Measurements from ENCODE around the gene BEGAIN. TPM values are rescaled to one million over a fixed set of nuclear protein-coding genes. Genes with fewer than 3 reads are reported as not detected.

BEGAIN gene
- total RNA-seq, 1 donor from 2014 or later = 7.0 TPM

GRCh38 chr14:100558966-100559365 is 28.3 kb downstream of the BEGAIN start:
- H3K36me3 Mint-ChIP-seq (ENCODE audit: unreplicated experiment) = no peaks in the 10 kb centered on the region
- H3K27me3 Mint-ChIP-seq (ENCODE audit: unreplicated experiment) = peaks cover 9% of the 10 kb centered on the region
- H3K9me3 Mint-ChIP-seq (ENCODE audit: unreplicated experiment) = no peaks in the 10 kb centered on the region
- no peak for TF ChIP-seq CTCF (IDR thresholded peaks at IDR 0.05)
- DNase-seq (ENCODE audit: extremely low spot score, unreplicated experiment) = no peak
- H3K27ac Mint-ChIP-seq (ENCODE audit: unreplicated experiment) = no peak overlapping the region
- H3K4me1 Mint-ChIP-seq (ENCODE audit: unreplicated experiment) = peaks cover 7% of the 10 kb centered on the region
- no peak overlapping the region for H3K4me3 Mint-ChIP-seq (ENCODE audit: unreplicated experiment)

- Mint-ChIP-seq H3K4me3 (ENCODE audit: unreplicated experiment) (no peak overlapping the region), H3K36me3 (ENCODE audit: unreplicated experiment) (no peaks in the 10 kb centered on the region), H3K27ac (ENCODE audit: unreplicated experiment) (no peak overlapping the region), H3K4me1 (ENCODE audit: unreplicated experiment) (peaks cover 7% of the 10 kb centered on the region), H3K9me3 (ENCODE audit: unreplicated experiment) (no peaks in the 10 kb centered on the region), H3K27me3 (ENCODE audit: unreplicated experiment) (peaks cover 3% of the 10 kb centered on the region)
- DNase-seq (ENCODE audit: extremely low spot score, unreplicated experiment) = no peak
- no peak for TF ChIP-seq CTCF (IDR thresholded peaks at IDR 0.05)
Observed at GRCh38 chr14:100558226-100558625, 29.0 kb downstream of the BEGAIN start.

- peaks cover 7% of the 10 kb centered on the region for H3K4me1 Mint-ChIP-seq (ENCODE audit: unreplicated experiment)
- no peaks in the 10 kb centered on the region for H3K36me3 Mint-ChIP-seq (ENCODE audit: unreplicated experiment)
- no peak for TF ChIP-seq CTCF (IDR thresholded peaks at IDR 0.05)
- no peaks in the 10 kb centered on the region for H3K9me3 Mint-ChIP-seq (ENCODE audit: unreplicated experiment)
- no peak overlapping the region for H3K27ac Mint-ChIP-seq (ENCODE audit: unreplicated experiment)
- H3K4me3 Mint-ChIP-seq (ENCODE audit: unreplicated experiment) = no peak overlapping the region
- peaks cover 2% of the 10 kb centered on the region for H3K27me3 Mint-ChIP-seq (ENCODE audit: unreplicated experiment)
- DNase-seq (ENCODE audit: extremely low spot score, unreplicated experiment) = no peak
Observed at GRCh38 chr14:100557658-100558057, 29.6 kb downstream of the BEGAIN start.

- Mint-ChIP-seq H3K4me1 (ENCODE audit: unreplicated experiment) (peaks cover 7% of the 10 kb centered on the region), H3K27ac (ENCODE audit: unreplicated experiment) (no peak overlapping the region), H3K36me3 (ENCODE audit: unreplicated experiment) (no peaks in the 10 kb centered on the region), H3K27me3 (ENCODE audit: unreplicated experiment) (peaks cover 2% of the 10 kb centered on the region), H3K9me3 (ENCODE audit: unreplicated experiment) (no peaks in the 10 kb centered on the region), H3K4me3 (ENCODE audit: unreplicated experiment) (no peak overlapping the region)
- TF ChIP-seq CTCF (IDR thresholded peaks at IDR 0.05) = no peak
- no peak for DNase-seq (ENCODE audit: extremely low spot score, unreplicated experiment)
Observed at GRCh38 chr14:100556936-100557505, 30.2 kb downstream of the BEGAIN start.

GRCh38 chr14:100556140-100556475 is 31.1 kb downstream of the BEGAIN start:
- no peak for TF ChIP-seq CTCF (IDR thresholded peaks at IDR 0.05)
- no peaks in the 10 kb centered on the region for H3K36me3 Mint-ChIP-seq (ENCODE audit: unreplicated experiment)
- H3K27ac Mint-ChIP-seq (ENCODE audit: unreplicated experiment) = no peak overlapping the region
- no peak for DNase-seq (ENCODE audit: extremely low spot score, unreplicated experiment)
- peaks cover 2% of the 10 kb centered on the region for H3K27me3 Mint-ChIP-seq (ENCODE audit: unreplicated experiment)
- H3K4me3 Mint-ChIP-seq (ENCODE audit: unreplicated experiment) = no peak overlapping the region
- no peaks in the 10 kb centered on the region for H3K9me3 Mint-ChIP-seq (ENCODE audit: unreplicated experiment)
- peaks cover 7% of the 10 kb centered on the region for H3K4me1 Mint-ChIP-seq (ENCODE audit: unreplicated experiment)
